ENCODE measurements around the gene CAV3. TPM values are rescaled to one million over a fixed set of nuclear protein-coding genes. Genes with fewer than 3 reads are reported as not detected.

CAV3 gene
- total RNA-seq, 4 donors from 2014 or later, result not detected

GRCh38 chr3:8755564-8756237 lies 22.1 kb downstream of the CAV3 start:
- TF ChIP-seq CTCF (IDR thresholded peaks at IDR 0.05), result no peak
- ATAC-seq (ENCODE audit: low FRiP score) (no peak), DNase-seq (ENCODE audit: low spot score) (no peak)

- DNase-seq (ENCODE audit: low spot score), result no peak
Measured at GRCh38 chr3:8756671-8757070, 23.1 kb downstream of the CAV3 start.

GRCh38 chr3:8757551-8758518 lies 24.2 kb downstream of the CAV3 start:
- no peak for TF ChIP-seq CTCF (IDR thresholded peaks at IDR 0.05)
- no peak for DNase-seq (ENCODE audit: low spot score)
- no peak for ATAC-seq (ENCODE audit: low FRiP score)

More at GRCh38 chr3:8756671-8757070, 23.1 kb downstream of the CAV3 start:
- no peak for ATAC-seq (ENCODE audit: low FRiP score)
- TF ChIP-seq CTCF (IDR thresholded peaks at IDR 0.05), result no peak

- no peak for TF ChIP-seq CTCF (IDR thresholded peaks at IDR 0.05)
- no peak for ATAC-seq (ENCODE audit: low FRiP score)
Measured at GRCh38 chr3:8759038-8759707, 25.6 kb downstream of the CAV3 start.

GRCh38 chr3:8760091-8760490 lies 26.5 kb downstream of the CAV3 start:
- no peak for TF ChIP-seq CTCF (IDR thresholded peaks at IDR 0.05)
- DNase-seq (ENCODE audit: low spot score) (no peak), ATAC-seq (ENCODE audit: low FRiP score) (no peak)

More at GRCh38 chr3:8759038-8759707, 25.6 kb downstream of the CAV3 start:
- no peak for DNase-seq (ENCODE audit: low spot score)

GRCh38 chr3:8760506-8760905 lies 26.9 kb downstream of the CAV3 start:
- TF ChIP-seq CTCF (IDR thresholded peaks at IDR 0.05), result no peak
- no peak for ATAC-seq (ENCODE audit: low FRiP score)
- no peak for DNase-seq (ENCODE audit: low spot score)

Measured in omental fat pad (tissue), 4 donors.